NCI-H2227 (cell line): ENCODE results near the gene TMEM45B.
"Not testable (repeated sequence)": the region's sequence is repeated elsewhere in the genome, so short reads cannot be mapped to it uniquely, and the experiment has no call there.

Source experiments
- DNase-seq: peaks from one replicate; lab custom pipeline; 2025; ENCODE audit not compliant: unreplicated experiment; lab: John Stamatoyannopoulos, UW

The TMEM45B gene

DNA sequence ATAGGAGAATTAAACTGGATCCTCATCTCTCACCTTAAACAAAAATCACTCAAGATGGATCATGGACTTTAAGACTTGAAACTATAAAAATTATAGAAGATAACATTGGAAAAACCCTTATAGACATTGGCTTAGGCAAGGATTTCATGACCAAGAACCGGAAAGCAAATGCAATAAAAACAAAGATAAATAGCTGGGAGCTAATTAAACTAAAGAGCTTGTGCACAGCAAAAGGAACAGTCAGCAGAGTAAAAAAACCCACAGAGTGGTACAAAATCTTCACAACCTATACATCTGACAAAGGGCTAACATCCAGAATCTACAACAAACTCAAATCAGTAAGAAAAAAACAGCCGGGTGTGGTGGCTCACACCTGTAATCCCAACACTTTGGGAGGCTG lies 7.4 kb upstream of the TMEM45B start:
- DNase-seq, result not testable (repeated sequence)

DNA sequence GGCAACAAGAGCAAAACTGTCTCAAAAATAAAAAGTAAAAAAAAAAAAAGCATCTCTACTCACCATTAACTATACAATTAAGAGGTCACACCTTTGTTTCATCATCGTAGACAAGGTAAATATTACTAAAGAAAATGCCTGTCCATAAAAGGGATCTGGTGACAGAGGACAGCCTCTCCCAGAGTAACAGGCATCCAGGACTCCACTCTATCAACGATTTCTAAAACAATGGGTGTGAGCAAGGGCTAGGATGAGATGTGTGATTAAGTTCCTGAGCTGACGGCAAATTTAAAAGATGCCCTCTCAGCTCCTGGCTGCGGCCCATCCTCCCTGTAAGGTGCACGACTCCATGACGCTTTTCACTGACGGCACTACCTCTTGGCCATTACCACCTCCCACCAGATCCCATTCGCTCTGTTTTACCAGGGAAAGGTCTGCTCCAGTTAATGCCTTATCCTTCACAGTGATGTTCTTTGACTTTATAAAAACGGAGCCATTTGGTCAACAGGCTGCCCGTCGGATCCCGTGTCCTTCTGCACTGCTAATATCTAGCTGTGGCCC lies 2.3 kb upstream of the TMEM45B start:
- no peak for DNase-seq

DNA sequence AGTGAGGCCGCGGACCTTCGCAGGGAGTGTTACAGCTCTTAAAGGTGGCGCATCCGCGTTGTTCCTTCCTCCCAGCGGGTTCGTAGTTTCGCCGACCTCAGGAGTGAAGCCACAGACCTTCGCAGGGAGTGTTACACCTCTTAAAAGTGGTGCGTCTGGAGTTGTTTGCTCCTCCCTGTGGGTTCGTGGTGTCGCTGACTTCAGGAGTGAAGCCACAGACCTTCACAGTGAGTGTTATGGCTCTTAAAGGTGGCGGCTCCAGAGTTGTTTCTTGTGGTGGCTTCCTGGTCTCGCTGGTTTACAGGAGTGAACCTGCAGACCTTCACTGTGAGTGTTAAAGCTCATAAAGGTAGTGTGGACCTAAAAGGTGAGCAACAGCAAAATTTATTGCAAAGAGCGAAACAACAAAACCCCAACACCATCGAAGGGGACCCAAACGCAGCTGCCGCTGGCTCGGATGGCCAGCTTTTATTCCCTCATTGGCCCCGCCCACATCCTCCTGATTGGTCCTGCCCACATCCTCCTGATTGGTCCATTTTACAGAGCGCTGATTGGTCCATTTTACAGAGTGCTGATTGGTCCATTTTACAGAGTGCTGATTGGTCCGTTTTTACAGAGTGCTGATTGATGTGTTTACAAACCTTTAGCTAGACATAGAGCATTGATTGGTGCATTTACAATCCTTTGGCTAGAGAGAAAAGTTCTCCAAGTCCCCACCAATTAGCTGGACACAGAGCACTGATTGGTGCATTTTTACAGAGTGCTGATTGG lies 1.2 kb upstream of the TMEM45B start:
- no peak for DNase-seq

DNA sequence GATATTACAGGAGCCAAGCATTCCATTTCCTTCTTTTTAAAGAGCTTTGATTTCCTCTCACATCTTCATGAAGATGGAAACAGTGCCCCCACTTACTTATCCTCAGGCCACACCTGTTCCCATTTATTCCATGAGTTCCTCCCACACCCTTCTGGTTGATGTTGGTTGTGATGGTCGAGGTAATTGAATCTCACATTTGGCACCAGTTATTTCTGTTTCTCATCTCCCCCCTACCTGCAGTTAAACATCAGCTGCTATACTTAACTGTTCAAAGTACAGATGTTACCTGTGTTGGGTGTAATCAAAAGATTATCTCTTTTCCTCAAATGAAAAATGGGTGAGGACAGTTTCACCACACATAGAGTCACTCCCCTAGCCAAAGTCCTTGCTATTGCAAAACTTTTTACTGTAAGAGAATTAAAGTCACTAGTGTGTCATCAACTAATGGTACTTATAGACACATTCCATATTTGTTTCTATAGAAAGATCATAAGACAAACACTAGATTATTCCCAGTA lies 1.9 kb downstream of the TMEM45B start:
- no peak for DNase-seq

DNA sequence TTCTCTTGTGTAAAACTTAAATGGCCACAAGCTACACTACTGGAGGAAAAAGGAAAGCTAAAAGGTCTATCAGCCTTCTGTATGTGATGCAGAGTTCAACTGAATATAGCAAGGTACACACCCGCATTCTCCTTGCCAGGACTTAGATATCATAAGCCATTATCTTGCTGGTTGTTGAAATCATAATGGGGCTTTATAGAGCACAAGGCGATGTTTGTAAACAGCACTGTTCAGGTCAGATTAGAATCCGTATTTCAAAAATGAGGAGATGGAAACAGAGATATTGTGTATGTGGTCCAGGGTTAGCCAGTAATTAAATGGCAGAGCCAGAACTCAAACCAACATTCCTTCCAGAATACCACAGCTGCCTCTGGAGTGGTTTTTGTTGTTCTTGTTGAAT lies 2.6 kb downstream of the TMEM45B start:
- not testable (repeated sequence) for DNase-seq

DNA sequence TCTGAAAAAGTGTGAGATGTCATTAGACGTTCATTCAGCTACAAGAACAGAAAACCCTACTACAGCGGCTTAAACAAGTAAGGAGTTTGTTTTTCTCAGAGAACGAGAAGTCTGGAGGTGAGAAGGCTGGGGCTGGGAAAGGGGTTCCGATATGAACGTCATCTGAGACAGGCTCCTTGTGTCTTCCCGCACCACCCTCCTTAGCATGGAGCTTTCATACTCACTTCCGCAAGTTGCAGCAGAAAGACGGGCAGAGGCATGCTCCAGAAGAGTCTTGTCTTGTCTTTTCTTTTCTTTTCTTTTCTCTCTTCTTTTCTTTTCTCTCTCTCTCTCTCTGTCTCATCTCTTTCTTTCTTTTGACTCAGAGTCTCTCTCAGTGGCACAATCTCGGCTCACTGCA lies 3.6 kb downstream of the TMEM45B start:
- no peak for DNase-seq

DNA sequence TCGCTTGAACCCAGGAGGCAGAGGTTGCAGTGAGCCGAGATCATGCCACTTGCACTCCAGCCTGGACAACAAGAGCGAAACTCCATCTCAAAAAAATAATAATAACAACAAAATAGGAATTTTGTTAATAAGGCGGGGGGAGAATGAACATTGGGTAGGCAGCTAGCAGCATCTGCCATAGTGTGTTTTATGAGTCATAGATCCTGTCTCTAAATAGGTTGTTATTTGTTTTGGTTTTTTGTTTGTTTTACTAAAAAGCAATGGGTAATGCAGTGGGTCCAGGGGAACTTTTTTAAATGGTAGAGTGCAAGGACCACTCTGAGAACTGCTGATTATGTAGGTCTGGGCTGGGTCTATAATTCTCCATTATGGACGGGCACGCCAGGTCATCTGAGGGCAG lies 4.6 kb downstream of the TMEM45B start:
- DNase-seq, result not testable (repeated sequence)

DNA sequence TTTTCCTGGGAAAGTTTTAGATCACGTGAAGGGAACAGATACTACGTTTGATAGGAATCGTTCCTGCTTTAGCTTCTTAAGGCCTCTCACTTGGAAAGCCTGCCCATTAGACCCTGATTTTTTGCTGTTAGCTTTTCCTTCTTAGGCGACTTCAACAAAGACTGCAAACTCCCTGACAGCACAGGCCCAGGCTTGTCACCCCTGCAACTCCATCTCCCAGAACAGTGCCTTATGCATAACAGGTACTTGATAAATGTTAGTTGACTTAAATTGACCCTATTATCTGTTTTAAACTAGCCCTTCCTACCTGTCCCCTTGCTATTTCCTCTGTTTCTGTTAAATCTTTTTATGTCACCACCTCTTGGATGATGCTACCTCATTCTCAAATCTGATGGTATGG lies 7.6 kb downstream of the TMEM45B start:
- DNase-seq, result not testable (repeated sequence)

DNA sequence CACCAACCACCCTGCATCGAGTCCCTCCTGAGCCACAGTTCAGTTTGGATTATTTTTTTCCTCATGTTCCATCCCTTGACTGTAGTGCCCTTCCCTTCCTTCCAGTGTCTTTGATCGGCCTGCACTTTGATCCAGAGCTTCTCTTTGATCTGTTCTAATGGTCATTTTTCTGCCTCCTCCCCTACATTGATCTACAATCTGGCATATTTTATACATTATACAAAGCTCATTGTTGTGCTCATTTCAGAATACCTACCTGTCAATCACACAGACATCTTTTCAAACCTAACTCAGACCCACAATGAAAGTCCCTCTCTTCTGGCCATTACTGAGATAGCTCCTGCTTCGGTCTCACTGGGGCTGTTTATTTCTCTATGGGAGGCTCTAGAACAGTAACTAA lies 8.2 kb downstream of the TMEM45B start:
- DNase-seq, result not testable (repeated sequence)

DNA sequence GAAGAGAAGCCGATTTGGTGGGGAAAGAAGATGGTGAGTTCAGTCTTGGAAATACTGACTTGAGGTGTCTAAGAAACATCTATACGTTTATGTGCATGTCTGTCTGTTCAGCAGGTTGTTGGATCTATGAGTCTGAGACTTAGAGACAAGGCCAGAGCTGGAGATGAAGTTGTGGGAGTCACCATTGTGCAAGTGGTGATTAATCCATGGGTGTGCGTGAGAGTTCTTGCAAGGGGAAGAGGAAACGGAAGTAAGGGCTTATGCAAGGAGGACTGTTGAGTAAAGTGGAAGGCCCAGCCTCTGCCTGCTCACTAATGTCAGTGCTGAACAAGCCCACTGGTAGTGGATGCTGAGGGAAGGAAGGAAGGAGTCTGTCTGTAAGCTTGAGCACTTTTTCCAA lies 9.7 kb downstream of the TMEM45B start:
- DNase-seq, result no peak

DNA sequence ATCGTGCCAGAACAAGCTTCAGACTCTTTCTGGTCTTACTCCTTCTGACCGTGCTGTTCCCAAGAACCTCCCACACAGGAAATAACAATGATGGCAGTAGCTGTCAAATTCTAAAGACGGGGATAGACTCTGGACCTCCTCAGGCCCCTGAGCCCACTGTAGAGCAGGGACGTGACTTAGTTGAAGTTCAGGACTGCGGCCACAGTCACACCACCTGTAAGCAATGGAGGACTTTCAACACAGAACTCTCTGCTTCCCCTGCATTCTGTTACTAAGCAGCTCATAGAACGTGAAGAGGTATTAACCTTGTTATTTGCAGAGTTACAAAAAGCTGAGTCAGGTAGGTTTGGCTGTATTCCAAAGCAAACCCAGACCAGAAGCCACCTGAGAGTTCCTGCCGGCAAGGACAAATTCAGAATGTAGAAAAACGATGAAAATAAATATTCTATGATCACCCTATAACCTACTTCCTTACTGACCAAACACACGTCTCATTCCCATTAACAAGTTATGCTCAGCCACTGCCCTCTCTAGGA lies 12.7 kb downstream of the TMEM45B start:
- DNase-seq, result no peak

DNA sequence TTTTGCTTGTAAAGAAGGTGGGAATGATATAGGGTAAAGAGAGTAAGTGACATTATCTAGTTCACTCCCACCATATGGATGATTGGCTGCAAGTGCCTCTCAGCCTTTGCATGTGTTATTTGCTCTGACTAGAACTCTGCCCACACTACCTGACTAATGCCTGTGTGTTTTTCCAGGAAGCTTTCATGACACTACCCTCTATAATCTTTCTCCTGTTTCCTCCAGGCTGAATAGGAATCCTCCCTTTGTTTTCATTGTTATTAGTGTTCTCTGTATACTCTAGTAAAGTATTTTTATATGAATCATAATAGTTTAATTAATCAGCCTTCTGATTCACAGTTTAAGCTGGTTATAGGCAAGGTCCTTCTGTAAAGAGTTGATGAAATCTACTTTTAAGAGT lies 13.8 kb downstream of the TMEM45B start:
- not testable (repeated sequence) for DNase-seq

DNA sequence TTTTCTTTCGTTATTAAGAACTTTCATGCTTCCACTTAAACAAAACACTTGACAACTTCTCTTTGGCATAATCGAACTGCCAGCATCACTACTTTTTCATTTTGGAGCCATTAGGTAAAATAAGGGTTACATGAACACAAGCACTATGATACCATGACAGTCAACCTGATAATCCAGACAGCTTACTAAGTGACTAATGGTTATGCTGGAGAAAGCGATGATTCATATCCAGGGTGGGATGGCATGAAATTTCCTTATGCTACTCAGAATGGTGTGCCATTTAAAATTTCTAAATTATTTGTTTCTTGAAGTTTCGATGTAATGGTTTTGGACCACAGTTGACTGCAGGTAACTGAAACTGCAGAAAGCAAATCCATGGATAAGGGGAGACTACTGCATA lies 15.6 kb downstream of the TMEM45B start:
- not testable (repeated sequence) for DNase-seq

DNA sequence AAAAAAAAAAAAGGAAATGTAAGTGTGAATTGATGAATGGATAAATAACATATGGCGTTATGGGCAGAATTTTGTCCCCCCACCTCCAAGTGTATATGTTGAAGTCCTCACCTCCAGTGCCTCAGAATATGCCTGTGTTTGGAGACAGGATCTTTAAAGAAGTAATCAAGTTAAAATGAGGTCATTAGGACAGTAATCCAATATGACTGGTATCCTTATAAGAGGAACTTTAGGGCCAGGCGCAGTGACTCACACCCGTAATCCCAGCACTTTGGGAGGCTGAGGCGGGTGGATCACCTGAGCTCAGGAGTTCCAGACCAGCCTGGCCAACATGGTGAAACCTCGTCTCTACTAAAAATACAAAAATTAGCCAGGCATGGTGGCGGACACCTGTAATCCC lies 17.6 kb downstream of the TMEM45B start:
- DNase-seq, result not testable (repeated sequence)

DNA sequence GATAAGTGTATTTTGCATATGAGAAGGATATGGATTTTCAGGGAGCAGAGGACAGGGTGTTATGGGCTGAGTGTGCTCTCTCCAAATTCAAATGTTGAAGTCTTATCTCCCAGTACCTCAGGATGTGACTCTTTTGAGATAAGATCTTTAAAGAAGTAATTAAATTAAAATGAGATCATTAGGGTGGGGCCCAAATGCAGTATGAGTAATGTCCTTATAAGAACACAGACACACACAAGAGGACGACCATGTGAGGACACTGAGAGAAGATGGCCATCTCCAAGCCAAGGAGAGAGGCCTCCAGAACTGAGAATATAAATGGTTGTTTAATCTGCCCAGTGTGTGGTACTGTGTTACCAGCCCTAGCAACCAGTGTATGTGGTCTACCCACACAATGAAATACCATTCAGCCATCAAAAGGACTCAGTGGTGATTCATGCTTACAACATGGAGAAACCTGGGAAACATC lies 20.8 kb downstream of the TMEM45B start:
- DNase-seq, result not testable (repeated sequence)

DNA sequence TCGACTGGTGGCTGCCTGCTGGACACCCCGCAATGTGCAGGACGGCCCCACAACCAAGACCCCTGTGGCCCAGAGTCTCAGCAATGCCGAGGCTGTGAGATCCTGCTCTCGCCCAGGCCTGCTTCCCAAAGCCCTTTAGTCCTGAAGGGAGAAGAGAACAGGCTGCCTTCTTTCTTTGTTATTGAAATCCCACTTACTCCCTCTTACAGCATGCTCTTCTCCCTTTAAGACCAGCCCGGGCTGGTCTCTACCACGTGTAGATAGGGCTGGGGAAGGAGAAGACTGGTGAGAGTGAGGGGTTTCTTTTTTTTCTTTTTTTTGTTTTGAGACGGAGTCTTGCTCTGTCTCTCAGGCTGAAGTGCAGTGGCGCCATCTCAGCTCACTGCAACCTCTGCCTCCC lies 21.3 kb downstream of the TMEM45B start:
- no peak for DNase-seq

DNA sequence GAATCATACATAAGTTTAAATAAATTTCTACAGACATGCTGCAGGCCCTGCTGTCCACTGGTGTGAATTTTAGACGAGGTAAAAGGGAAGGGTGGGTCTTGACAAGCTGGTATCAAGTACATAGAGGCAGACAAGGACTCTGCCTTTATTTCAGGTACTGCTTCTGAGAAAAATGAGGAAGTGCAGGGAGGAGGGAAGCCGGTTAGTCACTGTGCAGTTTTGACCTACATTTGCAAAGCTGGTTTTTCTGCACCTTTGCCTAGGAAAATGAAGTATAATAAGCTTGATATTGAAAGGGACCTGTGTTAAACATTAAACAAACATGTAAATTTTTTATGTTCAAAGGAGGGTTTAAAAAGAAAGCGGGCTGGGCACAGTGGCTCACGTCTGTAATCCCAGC lies 24.6 kb downstream of the TMEM45B start:
- DNase-seq, result no peak

DNA sequence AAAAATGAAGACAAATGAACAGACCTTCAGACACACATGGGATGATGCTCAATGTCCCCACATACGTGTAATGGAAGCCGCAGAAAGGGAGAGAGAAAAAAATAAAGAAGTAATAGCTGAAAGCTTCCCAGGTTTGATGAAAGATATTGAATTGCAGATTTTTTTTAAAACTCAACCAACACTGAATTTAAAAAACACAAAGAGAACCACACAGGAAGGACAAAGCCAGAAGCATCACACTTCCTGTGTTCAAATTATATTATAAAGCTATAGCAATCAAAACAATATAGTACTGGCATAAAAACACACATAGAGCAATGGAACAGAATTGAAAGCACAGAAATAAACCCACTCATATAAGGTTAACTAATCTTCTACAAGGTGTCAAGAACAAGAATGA lies 26.5 kb downstream of the TMEM45B start:
- no peak for DNase-seq

DNA sequence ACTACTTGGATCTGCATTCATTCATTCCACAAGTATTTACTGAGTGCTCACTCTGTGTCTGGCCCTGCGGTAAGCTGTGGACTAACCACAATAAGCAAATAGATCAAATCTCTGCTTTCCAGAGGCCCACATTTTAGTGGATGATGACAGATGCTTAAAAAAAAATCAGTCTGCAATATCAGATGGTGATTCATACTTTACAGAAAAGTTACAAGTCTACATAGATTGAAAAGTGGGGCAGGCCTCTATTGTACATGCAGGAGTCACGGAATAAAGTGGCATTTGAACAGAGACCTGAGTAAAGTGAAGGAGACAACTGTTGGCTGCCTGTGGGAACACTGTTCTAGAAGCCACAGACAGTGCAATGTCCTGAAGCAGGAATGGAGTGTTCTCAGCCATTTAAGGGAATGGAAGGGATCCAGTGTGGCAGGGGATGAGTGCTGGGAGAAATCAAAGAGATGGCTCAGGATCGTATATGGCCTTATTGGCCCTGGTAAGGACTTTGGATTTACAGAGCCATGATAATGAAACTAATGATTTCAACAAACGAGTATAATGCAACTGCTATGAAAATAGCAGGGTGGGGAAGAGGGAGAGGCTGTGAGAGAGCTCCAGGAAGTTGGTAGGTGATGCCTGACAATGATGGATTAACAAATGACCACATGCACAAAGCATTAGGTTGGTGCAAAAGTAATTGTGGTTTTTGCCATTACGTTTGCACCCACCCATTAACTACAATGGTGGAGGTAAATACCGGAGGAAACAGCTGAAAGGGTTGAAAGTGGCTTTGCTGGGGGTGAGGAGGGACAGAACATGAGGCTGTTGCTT lies 31.1 kb downstream of the TMEM45B start:
- no peak for DNase-seq

DNA sequence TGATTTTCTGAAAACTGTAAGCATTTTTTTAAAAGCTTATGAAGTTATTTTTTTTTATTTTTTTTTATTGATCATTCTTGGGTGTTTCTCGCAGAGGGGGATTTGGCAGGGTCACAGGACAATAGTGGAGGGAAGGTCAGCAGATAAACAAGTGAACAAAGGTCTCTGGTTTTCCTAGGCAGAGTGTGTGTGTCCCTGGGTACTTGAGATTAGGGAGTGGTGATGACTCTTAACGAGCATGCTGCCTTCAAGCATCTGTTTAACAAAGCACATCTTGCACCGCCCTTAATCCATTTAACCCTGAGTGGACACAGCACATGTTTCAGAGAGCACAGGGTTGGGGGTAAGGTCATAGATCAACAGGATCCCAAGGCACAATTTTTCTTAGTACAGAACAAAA lies 31.7 kb downstream of the TMEM45B start:
- DNase-seq, result not testable (repeated sequence)

DNA sequence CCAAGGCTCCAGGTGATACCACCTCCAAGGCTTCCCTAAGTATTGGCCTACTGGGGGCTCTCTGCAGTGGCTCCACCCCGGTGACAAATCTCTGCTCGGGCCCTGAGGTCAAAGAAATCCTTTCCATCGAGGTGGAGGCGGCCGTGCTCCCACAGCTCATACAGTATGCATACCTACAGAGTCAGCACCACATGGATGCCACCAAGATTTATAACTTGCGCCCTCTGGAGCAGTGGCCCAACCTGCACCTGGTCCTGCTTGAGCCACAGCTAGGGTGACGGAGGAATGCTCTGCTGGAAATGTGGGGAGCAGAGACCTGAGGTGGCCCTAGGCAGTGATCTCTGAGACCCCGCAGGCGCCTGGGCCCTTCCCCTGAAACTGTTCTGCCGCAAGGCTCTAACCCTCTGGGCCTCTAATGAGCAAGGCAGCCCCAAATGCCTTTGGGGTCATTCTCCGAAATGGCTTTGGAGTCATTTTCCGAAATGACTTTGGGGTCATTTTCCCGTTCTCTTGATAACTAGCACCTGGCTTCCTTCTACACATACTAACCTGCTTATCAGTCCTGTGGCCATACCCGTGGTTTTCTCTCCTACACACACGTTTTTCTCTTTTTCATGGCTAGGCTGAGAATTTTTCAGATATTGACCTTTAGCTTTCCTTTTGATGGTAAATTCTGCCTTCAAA lies 33.9 kb downstream of the TMEM45B start:
- no peak for DNase-seq
